Activated T-cell treated with anti-CD3 and anti-CD28 coated beads, Interleukin-2, amount 50 U/mL, for 24 hours (primary cell): ENCODE measurements around the gene ZNF117.
"Not testable (repeated sequence)": the region's sequence is repeated elsewhere in the genome, so short reads cannot be mapped to it uniquely, and the experiment has no call there.

Source experiments
- DNase-seq: peaks from one replicate; pipeline ENCODE4 v3.0.0-alpha.2; 2020
- H3K27ac Mint-ChIP-seq: 2 replicates; pipeline ENCODE4 v1.8.0; 2020; ENCODE audit warnings: mild to moderate bottlenecking, mixed read lengths
- H3K27me3 Mint-ChIP-seq: 2 replicates; pipeline ENCODE4 v1.8.0; 2020; ENCODE audit warnings: mixed read lengths
- H3K36me3 Mint-ChIP-seq: 2 replicates; pipeline ENCODE4 v1.8.0; 2020; ENCODE audit warnings: low read depth, mixed read lengths
- H3K4me1 Mint-ChIP-seq: 2 replicates; pipeline ENCODE4 v1.8.0; 2020; ENCODE audit warnings: low read depth, mixed read lengths
- H3K4me3 Mint-ChIP-seq: 2 replicates; pipeline ENCODE4 v1.8.0; 2020; ENCODE audit warnings: mild to moderate bottlenecking, moderate library complexity, mixed read lengths
- H3K9me3 Mint-ChIP-seq: 2 replicates; pipeline ENCODE4 v1.8.0; 2020; ENCODE audit warnings: mixed read lengths

ZNF117 gene

GRCh38 chr7:64990936-64991335 is at the start of gene ZNF117:
TSS of gene ZNF117 (minus strand) at chr7:64991036.
- no peak within 1 kb of the TSS for H3K4me3 Mint-ChIP-seq
- H3K27me3 Mint-ChIP-seq = no peaks in the 10 kb centered on the region
- no peaks in the 10 kb centered on the region for H3K4me1 Mint-ChIP-seq
- H3K27ac Mint-ChIP-seq = no peak within 1 kb of the TSS
- H3K36me3 Mint-ChIP-seq = peaks cover 58% of the 10 kb centered on the region
- DNase-seq = no peak
- H3K9me3 Mint-ChIP-seq = peaks cover 84% of the 10 kb centered on the region

- Mint-ChIP-seq H3K27ac (peak overlapping the region; percentile 69), H3K4me3 (peak overlapping the region; percentile 86), H3K4me1 (peaks cover 16% of the 10 kb centered on the region)
- DNase-seq = peak; percentile 63
- not testable (repeated sequence) for H3K27me3 Mint-ChIP-seq, H3K9me3 Mint-ChIP-seq, H3K36me3 Mint-ChIP-seq
Observed at GRCh38 chr7:65038767-65039166, 47.9 kb upstream of the ZNF117 start.

DNA sequence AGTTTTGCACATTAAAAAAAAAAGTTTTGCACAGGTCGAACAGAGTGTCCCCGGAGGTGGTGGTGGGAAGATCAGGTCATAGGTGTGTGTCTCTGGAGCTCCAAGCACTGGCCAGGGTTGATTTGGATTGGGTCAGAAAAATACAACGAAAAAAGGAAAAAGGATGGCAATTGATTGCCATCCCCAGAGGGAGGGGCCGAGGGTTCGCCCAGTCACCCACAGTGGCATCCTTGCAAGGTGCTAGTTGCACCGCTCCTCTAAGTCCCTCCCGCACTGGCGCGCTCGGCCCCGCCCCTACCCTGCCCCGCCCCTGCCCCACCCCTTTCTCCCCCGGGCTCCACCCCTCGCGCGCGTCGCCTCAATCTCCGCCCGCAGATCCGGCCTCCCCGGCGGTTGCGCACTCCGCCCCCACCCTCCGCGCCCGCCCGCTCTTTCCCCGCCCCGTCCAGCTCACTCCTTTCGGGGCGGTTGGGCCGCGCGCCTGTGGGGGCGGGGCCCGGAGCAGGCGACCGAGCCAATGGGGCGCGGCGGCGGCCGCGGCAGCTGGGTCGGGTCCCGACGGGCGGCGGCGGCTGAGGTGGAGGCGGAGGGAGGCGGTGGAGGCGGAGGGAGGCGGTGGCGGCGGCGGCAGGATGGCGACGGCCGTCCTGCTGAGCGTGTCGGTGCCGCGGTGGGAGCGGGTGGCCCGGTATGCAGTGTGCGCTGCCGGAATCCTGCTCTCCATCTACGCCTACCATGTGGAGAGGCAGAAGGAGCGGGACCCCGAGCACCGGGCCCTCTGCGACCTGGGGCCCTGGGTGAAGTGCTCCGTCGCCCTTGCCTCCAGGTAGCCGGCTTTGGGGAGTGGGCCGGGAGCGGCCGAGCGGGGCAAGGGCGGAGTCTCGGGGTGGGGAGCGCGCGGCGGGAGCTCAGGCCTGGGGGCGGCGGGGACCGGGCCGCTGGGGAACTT is 47.2 kb upstream of the ZNF117 start:
- peaks cover 4% of the 10 kb centered on the region for H3K36me3 Mint-ChIP-seq
- H3K4me3 Mint-ChIP-seq = peak overlapping the region; percentile 86
- H3K27ac Mint-ChIP-seq = peak overlapping the region; percentile 84
- H3K9me3 Mint-ChIP-seq = no peaks in the 10 kb centered on the region
- no peaks in the 10 kb centered on the region for H3K27me3 Mint-ChIP-seq
- peaks cover 16% of the 10 kb centered on the region for H3K4me1 Mint-ChIP-seq
- peak; percentile 97 for DNase-seq

DNA sequence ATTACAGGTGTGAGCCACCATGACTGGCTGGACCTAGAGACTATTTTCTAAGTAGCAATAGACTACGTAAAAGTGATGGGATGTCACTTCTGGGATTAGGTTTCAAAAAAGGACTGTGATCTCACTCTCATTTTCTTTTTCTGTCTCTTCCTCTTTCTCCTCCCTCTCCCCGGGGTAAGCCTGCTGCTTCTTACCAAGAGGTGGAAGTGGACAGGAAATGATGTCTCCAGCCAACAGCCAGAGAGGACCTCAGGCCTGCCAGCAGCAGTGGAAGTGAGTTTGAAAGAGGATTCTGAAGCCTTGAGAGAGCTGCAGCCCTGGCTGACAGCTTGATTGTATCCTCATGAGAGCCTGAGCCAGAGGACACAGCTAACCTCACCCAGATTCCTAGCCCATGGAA is 45.7 kb upstream of the ZNF117 start:
- not testable (repeated sequence) for H3K4me3 Mint-ChIP-seq, H3K27ac Mint-ChIP-seq, H3K9me3 Mint-ChIP-seq, H3K27me3 Mint-ChIP-seq, H3K36me3 Mint-ChIP-seq, DNase-seq
- peaks cover 16% of the 10 kb centered on the region for H3K4me1 Mint-ChIP-seq

DNA sequence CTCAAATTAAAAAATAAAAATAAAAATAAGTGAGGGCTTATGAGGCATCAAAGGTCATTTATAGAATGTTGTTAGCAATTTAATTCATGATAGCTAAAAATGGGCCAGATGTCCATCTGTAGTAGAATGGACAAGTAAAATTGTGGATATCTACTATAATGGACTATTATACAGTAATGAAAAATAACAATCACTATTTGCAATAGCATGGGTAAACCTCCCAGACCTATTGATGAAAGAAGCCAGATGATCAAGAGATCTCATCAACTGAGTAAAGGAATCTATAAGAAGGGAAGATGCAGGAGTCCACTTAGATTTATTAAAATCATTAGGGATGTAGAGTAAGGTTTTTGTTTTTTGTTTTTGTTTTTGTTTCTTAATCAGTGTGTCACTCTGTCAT is 44.6 kb upstream of the ZNF117 start:
- DNase-seq, H3K4me3 Mint-ChIP-seq, H3K27me3 Mint-ChIP-seq, H3K27ac Mint-ChIP-seq, H3K9me3 Mint-ChIP-seq, H3K36me3 Mint-ChIP-seq: not testable (repeated sequence)
- H3K4me1 Mint-ChIP-seq = peaks cover 16% of the 10 kb centered on the region

GRCh38 chr7:65034120-65034782 is 43.4 kb upstream of the ZNF117 start:
- not testable (repeated sequence) for H3K4me1 Mint-ChIP-seq, H3K27ac Mint-ChIP-seq, H3K27me3 Mint-ChIP-seq, H3K36me3 Mint-ChIP-seq, H3K4me3 Mint-ChIP-seq, DNase-seq, H3K9me3 Mint-ChIP-seq

DNA sequence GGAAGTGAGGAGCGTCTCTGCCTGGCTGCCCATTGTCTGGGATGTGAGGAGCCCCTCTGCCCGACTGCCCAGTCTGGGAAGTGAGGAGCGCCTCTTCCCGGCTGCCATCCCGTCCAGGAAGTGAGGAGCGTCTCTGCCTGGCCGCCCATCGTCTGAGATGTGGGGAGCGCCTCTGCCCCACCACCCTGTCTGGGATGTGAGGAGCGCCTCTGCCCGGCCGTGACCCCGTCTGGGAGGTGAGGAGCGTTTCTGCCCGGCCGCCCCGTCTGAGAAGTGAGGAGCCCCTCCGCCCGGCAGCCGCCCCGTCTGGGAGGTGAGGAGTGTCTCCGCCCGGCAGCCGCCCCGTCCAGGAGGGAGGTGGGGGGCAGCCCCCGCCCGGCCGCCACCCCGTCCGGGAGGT is 42.6 kb upstream of the ZNF117 start:
- H3K36me3 Mint-ChIP-seq, H3K27ac Mint-ChIP-seq: not testable (repeated sequence)

DNA sequence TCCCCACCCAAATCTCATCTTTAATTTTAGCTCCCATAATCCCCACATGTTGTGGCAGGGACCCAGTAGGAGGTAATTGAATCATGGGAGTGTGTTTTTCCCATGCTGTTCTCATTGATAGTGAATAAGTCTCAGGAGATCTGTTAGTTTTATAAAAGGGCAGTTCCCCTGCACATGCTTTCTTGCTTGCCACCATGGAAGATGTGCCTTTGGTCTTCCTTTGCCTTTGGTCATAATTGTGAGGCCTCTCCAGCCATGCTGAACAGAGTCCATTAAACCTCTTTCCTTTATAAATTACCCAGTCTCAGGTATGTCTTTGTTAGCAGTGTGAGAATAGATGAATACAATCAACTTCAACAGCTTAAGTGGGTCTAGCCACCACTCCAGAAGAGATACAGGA is 34.2 kb upstream of the ZNF117 start:
- not testable (repeated sequence) for H3K27me3 Mint-ChIP-seq, H3K4me1 Mint-ChIP-seq, H3K9me3 Mint-ChIP-seq, H3K27ac Mint-ChIP-seq, H3K4me3 Mint-ChIP-seq, DNase-seq, H3K36me3 Mint-ChIP-seq

More for the DNA sequence above, 42.6 kb upstream of the ZNF117 start:
- not testable (repeated sequence) for H3K27me3 Mint-ChIP-seq, H3K4me1 Mint-ChIP-seq, H3K4me3 Mint-ChIP-seq, DNase-seq, H3K9me3 Mint-ChIP-seq

GRCh38 chr7:65020978-65021377 is 30.1 kb upstream of the ZNF117 start:
- not testable (repeated sequence) for H3K4me3 Mint-ChIP-seq, H3K27ac Mint-ChIP-seq, H3K4me1 Mint-ChIP-seq, H3K36me3 Mint-ChIP-seq, DNase-seq, H3K9me3 Mint-ChIP-seq, H3K27me3 Mint-ChIP-seq

DNA sequence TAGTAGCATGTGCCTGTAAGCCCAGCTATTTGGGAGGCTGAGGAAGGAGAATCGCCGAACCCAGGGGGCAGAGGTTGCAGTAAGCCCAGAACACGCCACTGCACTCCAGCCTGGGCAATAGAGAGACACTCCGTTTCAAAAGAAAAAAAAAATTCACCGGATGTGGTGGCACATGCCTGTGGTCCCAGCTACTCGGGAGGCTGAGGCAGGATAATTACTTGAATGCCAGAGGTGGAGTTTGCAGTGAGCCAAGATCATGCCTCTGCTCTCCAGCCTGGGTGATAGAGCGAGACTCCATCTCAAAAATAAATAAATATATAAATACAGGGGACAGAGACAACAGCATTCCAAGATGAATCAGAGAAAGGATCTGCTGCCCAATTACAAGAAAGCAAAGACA is 19.0 kb upstream of the ZNF117 start:
- H3K9me3 Mint-ChIP-seq, DNase-seq, H3K4me3 Mint-ChIP-seq, H3K27me3 Mint-ChIP-seq, H3K27ac Mint-ChIP-seq: not testable (repeated sequence)
- Mint-ChIP-seq H3K4me1 (peaks cover 18% of the 10 kb centered on the region), H3K36me3 (peaks cover 19% of the 10 kb centered on the region)

DNA sequence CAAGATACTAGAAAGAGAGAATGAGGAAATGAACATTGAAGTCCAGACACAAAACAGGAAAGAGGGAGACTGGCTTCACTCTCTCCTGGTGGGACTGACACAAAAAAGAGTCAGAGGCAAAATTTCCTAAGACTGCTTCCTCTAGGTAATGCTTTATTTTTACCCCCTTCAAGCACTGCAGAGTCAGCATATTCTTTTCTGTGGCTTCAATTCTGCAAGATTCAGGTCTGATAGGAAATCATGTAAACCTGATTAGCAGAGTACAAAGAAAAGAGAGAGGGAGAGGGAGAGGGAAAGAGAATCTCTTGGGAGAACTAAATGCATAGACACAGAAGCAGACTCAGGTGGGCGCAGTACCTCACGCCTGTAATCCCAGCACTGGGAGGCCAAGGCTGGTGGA is 18.6 kb upstream of the ZNF117 start:
- H3K36me3 Mint-ChIP-seq = peaks cover 24% of the 10 kb centered on the region
- not testable (repeated sequence) for H3K4me3 Mint-ChIP-seq, H3K9me3 Mint-ChIP-seq, H3K27ac Mint-ChIP-seq, H3K27me3 Mint-ChIP-seq, DNase-seq
- peaks cover 23% of the 10 kb centered on the region for H3K4me1 Mint-ChIP-seq

DNA sequence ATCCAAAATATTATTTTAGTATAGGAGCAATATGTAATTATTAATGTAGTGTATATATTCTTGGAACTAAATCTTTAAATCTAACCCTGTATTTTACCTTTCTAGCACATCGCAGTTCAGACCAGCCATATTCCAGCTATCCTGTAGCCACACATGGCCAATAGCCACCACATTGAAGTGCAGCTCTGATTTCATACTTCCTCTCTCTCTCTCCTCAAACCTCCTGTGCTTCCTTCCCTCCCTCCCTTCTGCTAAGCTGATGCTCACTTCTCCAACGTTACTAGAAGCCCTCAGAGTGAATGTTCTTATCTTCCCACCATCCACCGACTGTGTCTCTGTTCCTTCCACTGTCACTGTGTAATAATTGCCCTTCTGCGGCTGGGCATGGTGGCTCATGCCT is 16.2 kb upstream of the ZNF117 start:
- H3K27me3 Mint-ChIP-seq, DNase-seq: not testable (repeated sequence)
- Mint-ChIP-seq H3K36me3 (peaks cover 48% of the 10 kb centered on the region), H3K9me3 (peaks cover 12% of the 10 kb centered on the region), H3K4me3 (peak overlapping the region; percentile 97), H3K4me1 (peaks cover 36% of the 10 kb centered on the region), H3K27ac (peak overlapping the region; percentile 95)

GRCh38 chr7:65006094-65006992 is 15.5 kb upstream of the ZNF117 start, which contains the start of gene ERV3-1:
TSS of gene ERV3-1 (minus strand) at chr7:65006687. CDS start at chr7:64993026, 13,661 bp downstream.
- Mint-ChIP-seq H3K9me3 (peaks cover 19% of the 10 kb centered on the region), H3K27me3 (no peaks in the 10 kb centered on the region), H3K27ac (peak within 1 kb of the TSS; percentile 95), H3K36me3 (peaks cover 55% of the 10 kb centered on the region), H3K4me3 (peak within 1 kb of the TSS; percentile 97), H3K4me1 (peaks cover 39% of the 10 kb centered on the region)
- DNase-seq = peak; percentile 88

- Mint-ChIP-seq H3K36me3 (peaks cover 71% of the 10 kb centered on the region), H3K27me3 (no peaks in the 10 kb centered on the region), H3K27ac (peak overlapping the region; percentile 47), H3K9me3 (peaks cover 30% of the 10 kb centered on the region), H3K4me3 (peak overlapping the region; percentile 97), H3K4me1 (peaks cover 39% of the 10 kb centered on the region)
- no peak for DNase-seq
Observed at GRCh38 chr7:65004575-65004974, 13.7 kb upstream of the ZNF117 start.
